ENCODE data around the gene IFITM10.
"Not testable (repeated sequence)": the region's sequence is repeated elsewhere in the genome, so short reads cannot be mapped to it uniquely, and the experiment has no call there.

Gene IFITM10

DNA sequence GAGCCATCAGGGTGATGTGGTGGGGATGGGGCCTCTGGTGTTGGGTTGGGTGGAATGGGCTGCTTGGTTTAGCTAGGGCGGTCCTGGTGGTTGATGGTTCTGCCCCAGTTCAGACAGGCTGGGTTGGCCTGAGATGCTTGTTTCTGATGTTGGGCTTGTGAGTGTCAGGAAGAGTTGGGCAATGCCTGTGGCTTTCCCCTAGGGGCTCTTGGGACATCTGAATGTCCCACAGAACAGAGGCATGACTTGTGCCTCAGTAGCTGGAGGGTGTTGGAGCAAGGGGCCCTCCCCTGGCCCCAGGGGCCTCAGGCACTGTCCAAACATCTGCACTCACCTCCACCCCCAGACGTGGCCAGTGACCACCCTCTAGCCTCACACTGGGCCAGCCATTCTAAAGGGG is 27.3 kb upstream of the IFITM10 start:
- no peak for DNase-seq

DNA sequence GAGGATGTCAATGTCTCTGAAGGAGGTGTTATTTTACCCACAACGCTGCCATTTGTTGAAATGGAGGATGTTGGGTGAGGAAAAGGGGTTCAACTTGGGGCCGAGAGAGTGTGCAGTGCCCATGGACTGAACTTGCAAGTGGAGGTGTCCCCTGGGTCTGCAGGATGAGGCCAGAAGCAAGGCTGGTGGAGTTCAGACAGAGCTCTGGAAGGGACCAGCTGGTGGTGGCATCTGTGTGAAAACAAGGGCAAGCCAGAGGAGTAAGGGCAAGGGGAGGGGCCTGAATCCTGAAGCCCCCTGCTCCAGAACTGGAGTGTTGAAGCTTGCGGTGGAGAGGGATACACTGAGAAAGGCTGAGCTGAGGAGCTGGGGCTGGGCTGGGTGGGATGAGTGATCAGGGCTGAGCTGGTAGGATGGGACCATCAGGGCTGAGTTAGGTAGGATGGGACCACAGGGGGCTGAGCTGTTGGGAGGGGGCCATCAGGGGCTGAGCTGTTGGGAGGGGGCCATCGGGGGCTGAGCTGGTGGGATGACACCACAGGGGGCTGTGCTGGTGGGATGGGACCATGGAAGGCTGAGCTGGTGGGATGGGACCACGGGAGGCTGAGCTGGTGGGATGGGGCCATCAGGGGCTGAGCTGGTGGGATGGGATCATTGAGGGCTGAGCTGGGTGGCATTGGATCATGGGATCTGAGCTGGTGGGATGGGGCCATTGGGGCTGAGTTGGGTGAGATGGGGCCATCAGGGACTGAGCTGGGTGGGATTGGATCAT is 26.7 kb upstream of the IFITM10 start:
- no peak for DNase-seq

DNA sequence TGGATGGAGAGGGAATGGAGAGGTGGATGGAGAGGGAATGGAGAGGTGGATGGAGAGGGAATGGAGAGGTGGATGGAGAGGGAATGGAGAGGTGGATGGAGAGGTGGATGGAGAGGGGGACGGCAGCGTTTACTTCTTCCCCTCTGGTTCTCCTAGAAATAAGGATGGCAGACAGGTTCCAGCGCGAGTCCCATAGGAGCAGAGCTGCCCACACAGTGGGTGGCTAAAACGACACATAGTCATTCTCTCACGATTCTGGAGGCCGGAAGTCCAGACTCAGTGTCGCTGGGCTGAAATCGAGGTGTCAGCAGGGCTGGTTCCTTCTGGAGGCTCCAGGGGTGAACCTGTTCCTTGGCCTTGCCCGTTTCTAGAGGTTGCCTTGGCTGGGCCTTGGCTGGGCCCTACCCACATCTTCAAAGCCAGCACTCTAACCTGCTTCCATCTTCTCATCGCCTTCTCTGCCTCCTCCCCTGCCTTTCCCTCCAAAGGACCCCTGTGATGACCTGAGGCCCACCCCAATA is 26.0 kb upstream of the IFITM10 start:
- no peak for DNase-seq

DNA sequence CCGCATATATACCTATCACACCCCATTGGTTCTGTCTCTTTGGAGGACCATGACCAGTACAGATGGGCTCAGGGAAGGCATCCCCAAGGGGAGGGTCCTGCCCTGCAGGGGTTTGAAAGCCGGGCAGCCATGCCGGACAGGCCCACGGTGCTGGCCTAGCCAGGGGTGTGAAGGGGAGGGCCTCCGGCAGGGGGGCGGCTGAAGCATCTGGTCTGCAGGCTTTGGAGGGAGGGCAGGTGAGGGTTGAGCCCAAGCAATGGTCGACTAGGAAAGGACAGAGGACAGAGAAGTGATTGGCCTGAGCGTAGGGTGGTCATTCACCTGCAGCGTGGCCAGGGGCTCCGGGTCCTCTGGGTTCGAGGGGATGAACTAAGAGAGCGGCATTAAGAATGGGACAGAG is 24.5 kb upstream of the IFITM10 start:
- no peak for DNase-seq

DNA sequence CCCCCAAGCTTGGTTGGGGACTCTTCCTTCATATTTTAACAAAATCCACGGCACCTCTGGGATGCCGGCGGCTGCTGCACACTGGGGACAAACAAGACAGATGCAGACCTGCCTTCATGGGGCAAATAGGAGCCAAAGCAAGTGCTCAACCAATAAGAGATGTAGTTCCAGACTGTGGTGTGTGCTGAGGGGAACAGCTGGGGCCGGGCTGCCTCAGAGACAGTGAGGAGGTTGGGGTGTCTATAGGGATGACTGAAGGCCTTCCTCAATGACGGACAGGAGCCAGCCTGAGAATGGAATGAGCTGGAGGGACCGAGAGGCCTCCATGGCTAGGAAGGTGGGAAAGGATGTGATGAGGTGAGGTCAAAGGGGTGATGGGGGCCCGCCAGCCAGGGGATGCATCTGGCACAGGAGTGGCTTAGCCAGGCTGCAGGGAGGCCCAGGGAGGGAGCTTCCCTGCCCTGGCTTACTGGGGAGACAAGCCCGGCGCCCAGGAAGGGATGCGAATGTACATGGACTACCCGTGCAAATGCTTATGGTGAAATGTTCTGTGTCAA is 23.7 kb upstream of the IFITM10 start:
- no peak for DNase-seq

DNA sequence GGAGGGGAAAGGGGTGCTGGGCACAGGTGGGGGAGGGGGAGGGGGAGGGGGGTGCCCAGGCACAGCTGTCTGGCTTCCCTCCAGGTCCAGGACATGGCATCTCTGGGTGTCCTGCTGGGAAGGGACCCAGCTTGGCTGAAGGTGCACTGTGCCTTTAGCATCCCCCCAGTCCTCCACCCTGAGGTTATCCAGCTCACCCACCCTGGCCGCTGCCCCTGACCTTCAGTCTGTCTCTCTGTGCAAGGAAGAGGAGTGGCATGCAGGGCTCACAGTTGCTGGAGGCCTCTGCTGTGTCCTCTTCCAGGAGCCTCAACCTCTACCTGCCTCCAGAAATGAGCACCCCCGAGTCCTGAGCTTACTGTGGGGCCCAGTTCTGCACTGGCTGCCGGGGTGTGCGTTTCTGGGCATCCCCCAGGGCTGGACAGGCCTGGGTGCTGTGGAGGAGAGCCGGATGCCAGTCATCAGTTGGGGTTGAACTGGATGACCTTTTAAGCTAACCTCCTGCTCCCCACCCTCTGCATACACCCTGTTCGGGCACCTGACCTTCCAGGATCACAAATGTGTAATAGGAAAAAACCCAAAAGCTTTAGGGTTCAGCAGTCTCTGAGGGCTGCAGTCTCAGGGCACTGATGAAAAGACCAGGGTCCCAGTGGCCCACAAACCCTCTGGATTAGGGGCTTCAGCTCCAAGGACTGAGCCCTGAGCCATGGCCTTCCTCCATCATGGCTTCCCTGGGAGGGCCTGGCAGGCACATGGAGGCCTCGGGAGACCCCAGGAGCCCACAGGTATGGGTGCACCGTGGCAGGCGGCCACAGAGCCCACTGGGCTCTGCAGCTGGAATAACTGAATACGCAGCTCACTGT is 23.0 kb upstream of the IFITM10 start:
- no peak for DNase-seq

DNA sequence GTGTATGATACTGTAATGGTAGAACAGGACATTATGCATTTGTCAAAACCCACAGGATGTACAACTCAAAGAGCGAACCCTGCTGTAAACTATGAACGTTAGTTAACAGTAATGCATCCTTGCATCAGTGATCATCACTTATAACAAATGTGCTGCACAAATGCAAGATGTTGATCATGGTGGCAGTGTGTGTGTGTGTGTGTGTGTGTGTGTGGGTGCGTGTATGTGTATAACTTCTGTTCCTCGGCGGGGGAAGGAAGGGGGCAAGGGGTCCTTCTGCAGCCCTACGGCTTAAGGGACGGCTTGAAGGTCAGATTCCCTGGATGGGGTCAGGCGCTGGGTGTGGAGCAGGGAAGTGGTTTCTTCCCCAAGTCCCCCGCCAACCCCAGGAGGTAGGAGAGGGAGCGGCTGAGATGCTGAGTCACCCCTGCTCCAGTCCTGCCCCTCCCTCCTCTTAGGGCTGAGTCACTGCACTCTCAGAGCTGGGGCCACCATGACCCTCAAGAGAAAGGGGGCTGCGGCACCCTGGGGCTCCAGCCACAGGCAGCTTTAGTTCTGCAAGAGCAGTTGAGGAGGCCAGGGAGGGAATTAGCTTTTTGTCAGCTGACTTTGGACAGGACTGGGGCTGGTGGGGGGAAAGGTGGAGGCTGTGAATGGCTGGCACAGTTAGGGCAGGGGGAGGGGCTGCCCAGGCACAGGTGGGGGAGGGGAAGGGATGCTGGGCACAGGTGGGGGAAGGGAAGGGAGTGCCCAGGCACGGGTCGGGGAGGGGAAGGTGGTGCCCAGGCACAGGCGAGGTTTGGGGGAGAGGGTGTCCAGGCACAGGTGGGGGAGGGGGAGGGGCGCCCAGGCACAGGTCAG is 22.1 kb upstream of the IFITM10 start:
- DNase-seq = no peak

DNA sequence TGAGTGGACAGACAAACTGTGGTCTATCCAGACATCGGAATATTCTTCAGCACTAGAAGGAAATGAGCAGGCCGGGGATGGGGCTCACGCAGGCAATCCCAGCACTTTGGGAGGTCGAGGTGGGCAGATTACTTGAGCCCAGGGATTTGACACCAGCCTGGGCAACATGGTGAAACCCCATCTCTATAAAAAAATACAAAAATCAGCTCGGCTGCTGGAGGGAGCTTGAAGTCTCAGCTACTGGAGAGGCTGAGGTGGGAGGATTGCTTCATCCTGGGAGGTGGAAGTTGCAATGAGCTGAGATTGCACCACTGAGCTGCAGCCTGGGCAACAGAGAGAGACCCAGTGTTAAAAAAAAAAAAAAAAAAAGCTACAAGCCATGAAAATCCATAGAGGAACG is 21.3 kb upstream of the IFITM10 start:
- no peak for DNase-seq

DNA sequence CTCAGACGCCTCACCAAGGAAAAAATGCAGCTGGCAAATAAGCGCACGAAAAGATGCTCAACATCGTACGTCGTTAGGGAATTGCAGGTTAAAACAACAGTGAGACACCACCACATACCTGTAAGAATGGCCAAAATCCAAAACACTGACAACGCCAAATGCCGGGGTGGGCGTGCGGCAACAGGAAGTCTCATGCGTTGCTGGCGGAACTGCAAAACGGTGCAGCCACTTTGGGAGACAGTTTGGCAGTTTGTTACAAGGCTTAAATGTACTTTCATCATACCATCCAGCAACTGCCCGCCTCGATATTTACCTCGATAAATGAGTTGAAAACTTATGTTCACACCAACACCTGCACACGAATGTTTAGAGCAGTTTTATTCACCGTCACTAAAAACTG is 20.9 kb upstream of the IFITM10 start:
- DNase-seq = no peak

DNA sequence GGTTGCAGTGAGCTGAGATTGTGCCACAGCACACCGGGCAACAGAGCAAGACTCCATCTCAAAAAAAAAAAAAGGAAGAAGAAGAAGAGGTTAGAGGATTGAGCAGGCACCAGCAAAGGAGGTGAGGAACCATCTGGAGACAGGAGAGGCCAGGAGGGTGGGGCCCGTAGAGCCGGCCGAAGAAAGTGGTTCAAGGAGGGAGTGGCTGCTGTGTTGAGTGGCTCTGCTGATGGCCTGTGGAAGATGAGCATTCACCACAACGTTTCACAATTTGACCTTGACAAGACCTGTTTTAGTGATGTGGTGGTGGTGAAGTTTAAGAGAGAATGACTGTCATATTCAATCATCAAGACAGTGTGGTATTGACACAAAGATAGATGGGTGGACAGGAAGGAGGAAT is 20.1 kb upstream of the IFITM10 start:
- DNase-seq = no peak

DNA sequence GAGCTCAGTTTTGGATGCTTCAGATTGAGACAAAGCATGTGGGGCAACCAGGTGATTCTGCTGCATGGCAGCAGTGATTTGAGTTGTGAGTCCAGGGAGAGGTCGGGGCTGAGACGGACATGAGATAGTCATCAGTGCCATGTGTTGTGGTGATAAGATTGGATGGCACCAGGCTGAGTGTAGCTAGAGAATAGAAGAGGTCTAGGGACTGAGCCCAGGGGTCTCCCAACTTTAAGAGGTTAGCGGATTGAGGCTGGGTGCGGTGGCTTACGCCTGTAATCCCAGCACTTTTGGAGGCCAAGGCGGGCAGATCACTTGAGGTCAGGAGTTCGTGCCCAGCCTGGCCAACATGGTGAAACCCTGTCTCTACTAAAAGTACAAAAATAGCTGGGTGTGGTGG is 19.7 kb upstream of the IFITM10 start:
- no peak for DNase-seq

DNA sequence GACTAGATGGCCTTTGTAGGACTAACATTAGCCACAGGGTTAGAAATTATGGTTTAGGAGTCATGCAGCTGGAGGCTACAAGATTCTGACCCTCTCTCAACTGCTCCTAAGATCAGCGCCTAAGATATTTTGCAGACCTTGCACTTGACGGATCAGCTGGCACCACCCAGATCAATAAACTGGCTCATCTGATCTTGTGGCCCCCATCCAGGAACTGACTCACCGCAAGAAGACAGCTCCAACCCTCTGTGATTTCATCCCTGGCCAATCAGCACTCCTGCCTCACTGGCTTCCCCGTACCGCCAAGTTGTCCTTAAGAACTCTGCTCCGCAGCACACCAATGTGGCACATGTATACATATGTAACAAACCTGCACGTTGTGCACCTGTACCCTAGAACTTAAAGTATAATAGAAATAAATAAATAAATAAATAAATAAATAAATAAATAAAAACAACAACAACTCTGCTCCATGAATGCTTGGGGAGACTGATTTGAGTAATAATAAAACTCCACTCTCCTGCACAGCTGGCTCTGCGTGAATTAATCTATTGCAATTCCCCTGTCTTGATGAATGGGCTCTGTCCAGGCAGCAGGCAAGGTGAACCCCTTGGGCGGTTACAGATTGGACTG is 19.0 kb upstream of the IFITM10 start:
- DNase-seq = not testable (repeated sequence)

DNA sequence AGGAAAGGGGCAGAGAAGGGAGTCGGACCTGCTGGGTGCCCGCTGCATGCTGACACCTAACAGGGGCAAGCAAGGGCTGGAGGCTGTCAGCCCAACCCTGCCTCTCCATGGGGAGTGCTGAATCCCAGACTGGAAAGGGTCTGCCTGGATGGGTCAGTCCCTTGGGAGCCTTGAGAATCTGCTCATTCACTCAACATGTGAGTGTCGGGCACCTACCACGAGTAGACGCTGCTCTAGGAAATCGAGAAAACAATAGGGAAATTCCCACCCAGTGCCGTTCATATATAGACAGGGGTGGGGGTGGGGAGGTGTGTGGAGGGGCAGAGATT is 17.7 kb upstream of the IFITM10 start:
- DNase-seq = no peak

DNA sequence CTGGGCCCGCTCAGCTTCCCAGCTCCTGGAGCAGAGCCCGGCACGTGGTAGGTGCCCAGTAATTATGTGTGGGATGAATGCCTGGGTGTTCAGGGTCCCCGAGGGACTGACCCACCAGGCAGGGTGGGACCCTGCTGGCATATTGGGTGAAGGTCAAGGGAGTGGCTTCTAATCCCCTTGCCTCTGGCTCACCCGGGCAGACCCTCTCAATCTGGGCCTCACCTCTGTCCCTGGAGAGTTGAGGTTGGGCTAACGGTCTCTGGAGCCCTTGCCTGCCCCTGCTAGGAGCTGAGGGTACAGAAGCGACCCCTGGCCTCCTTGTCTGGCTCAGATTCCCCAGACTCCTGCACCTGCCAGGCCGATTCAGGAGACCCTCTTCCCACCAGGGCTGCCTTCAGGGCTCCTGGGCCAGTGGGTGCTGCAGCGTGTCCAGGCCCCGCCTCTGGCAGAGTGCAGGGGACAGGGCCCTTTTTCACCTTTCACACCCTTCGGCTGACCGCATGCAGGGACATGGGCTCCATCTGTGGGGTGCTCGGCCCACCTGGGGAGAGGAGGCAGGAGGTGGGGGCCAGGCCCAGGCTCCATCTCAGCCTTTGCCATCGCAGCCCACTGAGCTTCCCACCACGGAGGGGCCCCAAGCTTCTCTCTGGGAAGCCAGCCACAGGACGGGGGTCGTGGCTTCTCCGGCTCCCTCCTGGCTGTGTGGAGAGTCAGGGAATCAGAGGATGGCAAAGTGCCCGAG is 17.2 kb upstream of the IFITM10 start:
- no peak for DNase-seq

DNA sequence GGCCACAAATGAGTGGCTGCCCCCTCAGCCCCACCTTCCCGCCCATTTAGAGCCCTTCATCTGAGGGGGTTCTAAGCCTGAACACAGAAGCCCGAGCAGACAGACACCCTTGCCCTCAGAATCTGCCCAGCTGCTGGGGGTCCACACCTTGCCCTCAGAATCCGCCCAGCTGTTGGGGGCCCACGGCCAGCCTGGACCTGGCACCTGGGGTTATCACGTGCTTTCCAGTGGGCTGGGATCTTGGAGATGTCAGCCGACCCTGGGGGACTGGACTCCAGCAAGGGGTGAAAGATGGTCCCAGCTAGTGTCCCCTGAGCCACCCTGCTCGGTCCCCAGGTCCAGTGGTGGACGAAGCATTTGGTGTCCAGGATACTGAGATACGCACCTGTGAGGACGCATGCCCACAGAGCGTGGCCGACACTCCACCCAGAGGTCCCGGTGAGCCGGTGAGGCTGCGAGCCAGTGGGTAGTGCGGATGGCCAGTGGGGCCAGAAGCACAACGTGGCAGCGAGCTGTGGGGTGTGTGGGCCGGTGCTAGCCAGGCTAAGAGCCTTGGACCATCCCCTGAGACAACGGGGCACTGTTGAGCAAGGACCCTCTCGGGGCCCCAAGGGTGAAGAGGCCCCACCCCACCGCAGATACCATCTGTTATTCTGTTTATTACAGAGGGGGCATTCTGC is 16.5 kb upstream of the IFITM10 start:
- DNase-seq = no peak

DNA sequence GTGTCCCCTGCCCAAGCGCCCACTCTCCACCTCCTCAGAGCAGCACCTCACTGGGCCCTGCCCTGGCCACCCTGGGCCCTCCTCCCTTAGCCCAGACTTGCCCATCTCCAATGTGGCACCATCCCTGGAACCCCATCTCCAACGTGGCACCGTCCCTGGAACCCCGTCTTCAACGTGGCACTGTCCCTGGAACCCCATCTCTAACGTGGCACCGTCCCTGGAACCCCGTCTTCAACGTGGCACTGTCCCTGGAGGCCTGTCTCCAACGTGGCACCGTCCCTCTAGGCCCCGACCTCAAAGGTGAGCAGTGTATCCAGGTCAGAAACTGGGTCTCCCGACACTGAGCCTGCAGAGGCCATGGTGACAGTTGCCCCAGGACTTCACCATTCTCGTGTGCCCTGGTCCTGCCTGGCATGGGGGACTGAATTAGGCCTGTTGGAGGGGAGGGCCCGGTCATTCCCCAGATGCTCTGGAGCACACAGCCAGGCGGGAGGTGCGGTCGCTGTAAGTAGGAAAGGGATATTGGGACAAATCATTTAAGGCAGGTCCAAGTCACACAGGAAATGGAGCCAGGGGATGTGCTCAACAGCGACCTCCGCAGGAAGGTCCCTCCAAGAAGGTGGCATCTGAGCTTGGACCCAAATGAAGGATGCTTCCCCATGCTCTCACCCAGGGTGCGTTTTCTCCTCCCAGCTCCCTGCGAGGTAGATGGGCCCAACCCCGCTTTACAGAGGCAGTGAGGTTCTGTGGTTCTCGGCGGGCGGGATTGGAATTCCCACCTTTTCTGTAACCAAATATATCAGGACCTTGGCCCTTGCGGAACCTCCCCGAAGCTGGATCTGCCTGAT is 15.7 kb upstream of the IFITM10 start:
- no peak for DNase-seq

DNA sequence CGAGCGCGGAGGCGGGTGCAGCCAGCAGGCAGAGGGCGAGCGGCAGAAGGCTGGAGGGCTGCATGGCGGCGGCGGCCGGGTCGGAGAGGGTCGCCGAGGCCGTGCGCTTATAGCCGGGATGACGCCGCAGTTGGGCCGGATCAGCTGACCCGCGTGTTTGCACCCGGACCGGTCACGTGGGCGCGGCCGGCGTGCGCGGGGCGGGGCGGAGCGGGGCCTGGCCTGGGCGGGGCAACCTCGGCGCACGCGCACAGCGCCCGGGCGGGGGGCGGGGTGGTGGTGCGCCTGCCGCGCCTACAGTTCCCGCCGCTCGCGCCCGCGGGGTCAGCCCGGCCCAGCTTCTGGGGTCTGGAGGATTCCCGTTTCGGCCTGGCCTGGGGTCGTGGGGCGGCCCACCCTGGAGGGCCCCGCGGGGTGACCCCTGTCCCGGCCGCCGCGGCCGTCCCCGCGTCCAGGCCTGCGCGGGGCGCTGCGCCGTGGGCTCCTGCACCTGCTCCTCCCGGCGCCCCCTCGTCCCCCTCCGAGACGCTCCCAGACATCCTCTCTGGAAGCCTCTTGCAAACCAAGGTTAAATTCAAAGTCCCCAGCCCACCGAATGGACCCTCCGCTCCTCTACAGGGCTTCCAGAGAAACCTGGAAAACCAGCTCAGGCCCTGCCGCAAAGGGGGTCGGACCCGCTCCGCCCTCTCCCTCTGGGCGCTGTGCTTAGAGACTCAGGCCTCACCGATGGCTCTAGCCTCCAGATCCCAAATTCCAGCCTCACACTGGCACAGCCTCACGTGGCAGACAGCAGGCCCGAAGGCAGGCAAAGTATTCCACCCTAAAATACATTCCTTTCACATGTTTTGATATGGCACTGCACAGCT is 13.6 kb upstream of the IFITM10 start, which contains the start of gene CTSD:
CTSD (minus strand) TSS at position 132 of the 866 bp plus-strand sequence; CDS start at position 64, 68 bp downstream.
- peak; percentile 80 for DNase-seq

DNA sequence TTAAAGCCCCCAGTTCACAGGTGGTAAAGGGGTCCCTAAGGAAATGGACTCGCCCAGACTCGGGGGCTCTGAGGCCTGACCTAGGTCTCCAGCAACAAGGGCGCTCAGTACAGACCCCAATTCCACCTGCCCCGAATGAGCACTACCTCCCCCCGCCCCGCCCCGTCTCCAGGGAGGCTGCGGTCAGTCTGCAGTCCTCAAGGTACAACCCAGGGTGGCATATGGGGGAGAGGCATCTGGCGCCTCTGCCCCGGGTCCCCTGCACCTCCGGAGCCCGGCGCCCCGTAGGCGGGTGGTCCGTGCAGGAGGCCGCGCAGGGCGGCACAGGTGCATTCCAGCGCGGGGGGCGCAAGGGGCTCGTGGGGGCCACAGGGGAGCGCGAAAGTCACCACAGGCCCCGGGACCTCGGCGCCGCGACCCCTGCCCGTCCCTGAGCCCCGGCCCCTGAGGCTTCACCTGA is 13.0 kb upstream of the IFITM10 start:
- DNase-seq = no peak

All from NCI-H2029 (cell line).